ENCODE results near the gene ZNF592. TPM values are rescaled to one million over a fixed set of nuclear protein-coding genes. Genes with fewer than 3 reads are reported as not detected.
"Not testable (repeated sequence)": the region's sequence is repeated elsewhere in the genome, so short reads cannot be mapped to it uniquely, and the experiment has no call there.

Gene ZNF592, protein sequence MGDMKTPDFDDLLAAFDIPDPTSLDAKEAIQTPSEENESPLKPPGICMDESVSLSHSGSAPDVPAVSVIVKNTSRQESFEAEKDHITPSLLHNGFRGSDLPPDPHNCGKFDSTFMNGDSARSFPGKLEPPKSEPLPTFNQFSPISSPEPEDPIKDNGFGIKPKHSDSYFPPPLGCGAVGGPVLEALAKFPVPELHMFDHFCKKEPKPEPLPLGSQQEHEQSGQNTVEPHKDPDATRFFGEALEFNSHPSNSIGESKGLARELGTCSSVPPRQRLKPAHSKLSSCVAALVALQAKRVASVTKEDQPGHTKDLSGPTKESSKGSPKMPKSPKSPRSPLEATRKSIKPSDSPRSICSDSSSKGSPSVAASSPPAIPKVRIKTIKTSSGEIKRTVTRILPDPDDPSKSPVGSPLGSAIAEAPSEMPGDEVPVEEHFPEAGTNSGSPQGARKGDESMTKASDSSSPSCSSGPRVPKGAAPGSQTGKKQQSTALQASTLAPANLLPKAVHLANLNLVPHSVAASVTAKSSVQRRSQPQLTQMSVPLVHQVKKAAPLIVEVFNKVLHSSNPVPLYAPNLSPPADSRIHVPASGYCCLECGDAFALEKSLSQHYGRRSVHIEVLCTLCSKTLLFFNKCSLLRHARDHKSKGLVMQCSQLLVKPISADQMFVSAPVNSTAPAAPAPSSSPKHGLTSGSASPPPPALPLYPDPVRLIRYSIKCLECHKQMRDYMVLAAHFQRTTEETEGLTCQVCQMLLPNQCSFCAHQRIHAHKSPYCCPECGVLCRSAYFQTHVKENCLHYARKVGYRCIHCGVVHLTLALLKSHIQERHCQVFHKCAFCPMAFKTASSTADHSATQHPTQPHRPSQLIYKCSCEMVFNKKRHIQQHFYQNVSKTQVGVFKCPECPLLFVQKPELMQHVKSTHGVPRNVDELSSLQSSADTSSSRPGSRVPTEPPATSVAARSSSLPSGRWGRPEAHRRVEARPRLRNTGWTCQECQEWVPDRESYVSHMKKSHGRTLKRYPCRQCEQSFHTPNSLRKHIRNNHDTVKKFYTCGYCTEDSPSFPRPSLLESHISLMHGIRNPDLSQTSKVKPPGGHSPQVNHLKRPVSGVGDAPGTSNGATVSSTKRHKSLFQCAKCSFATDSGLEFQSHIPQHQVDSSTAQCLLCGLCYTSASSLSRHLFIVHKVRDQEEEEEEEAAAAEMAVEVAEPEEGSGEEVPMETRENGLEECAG (N-terminal part only)
- total RNA-seq, result 29.0 TPM

DNA sequence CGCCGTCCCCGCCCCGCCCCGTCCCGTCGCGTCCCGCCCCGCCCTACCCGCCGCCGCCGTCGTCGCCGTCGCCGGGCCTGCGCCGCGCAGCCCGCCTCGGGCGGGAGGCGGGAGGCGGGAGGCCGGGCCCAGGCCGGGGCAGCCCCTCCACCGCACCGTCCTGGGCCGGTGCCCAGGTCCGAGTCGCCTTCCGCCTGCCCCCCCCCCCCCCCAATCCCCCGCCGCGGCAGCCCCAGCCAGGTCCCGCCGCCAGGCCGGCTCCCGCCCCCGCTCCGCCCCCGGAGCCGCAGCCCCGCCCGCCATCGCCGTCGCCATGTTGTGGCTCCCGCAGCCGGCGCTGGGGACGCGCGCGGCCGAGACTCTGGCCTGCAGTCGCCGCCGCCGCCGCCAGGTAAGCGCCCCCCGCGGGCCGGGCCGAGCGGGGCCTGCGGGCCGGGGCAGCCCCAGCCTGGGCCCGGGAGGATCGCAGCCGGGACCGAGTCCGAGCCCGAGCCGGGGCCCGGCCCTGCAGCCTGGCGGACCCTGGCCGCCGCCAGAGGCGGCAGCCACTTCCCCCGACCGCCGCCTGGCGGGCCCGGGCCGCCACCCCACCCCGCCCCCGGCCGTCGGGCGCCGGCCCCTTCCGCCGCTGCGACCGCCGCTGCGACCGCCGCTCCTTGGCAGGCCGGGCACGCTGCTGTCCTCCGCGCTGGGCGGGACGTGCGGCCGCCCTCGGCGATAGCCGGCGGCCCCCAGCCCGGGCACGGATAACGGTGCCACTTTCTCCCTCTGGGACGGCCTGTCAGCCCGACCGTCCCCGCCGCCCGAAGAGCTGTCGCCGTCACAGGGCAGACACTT, at the start of gene ZNF592:
Gene ZNF592 (plus strand): TSS at position 319 of the 837 bp plus-strand sequence. CDS start 34,084 bp downstream, outside the sequence.
- DNase-seq (ENCODE audit: low spot score), result peak; percentile 86

DNA sequence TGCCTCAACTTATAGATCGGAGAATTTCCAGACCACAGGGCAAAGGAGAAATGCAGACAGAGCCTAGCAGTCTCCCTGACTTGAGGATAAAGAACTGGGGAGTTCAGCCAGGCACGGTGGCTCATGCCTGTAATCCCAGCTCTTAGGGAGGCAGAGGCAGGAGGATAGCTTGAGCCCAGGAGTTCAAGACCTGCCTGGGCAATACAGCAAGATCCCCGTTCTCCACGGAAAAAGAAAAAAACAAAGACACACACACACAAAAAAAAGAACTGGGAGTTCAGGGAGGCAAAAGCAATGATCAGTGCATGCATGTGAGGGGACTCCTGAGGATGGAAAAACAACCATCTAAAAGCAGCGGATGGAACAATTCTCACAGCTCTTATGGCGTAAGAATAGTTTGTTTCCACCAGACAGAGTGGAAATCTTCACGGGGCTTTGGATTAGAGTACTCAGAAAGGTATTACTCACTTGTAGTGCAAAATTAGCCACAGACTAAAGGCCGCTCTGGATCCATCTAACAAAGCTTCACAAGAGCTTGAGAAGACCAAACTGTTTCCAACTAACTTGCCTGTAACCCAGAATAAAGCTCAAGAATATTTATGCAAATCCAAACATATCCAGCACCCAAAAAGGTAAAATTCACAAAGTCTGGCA, 48.7 kb upstream of the ZNF592 start:
- DNase-seq (ENCODE audit: low spot score), result no peak

DNA sequence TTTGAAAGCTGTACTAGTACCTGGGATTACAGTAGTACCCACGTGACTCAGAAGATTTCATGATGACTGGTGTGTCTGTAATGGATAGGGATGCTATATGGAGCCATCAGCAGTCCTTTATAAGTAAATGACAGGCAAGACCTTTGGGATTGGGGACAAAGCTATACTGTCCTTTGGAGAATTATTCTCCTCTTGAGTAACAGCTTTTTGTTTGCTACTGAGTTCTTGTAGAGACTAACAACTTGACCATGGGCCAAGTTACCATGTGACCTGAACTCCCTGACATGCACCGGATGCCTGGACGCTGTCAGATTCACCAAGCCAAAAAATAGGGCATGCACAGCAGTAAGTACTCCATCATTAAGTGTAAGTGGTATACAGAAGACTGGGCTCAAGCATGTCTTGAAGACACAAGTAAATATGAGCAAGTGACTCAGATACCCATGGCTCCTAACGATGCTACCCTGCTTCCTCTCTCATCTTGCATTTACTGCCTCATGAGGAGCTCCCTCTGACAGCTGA, 45.4 kb upstream of the ZNF592 start:
- DNase-seq (ENCODE audit: low spot score), result no peak

DNA sequence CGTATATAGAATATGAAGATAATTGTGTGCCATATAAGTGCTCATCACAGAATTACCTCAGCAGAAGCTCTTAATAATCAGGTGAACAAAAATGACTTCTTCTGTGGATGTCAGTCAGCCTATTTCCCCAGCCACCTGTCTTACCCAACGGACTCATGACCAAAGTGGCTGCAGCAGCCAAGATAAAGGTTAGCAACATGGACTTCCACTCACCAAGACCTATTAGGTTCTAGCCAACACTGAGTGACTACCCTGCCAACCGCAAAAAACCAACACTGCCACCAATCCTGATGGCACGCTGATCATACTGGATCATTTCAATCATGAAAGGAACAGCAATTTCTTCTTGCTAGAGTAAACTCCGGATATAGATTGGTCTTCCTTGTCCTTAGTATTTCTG, 44.6 kb upstream of the ZNF592 start:
- DNase-seq (ENCODE audit: low spot score), result no peak

DNA sequence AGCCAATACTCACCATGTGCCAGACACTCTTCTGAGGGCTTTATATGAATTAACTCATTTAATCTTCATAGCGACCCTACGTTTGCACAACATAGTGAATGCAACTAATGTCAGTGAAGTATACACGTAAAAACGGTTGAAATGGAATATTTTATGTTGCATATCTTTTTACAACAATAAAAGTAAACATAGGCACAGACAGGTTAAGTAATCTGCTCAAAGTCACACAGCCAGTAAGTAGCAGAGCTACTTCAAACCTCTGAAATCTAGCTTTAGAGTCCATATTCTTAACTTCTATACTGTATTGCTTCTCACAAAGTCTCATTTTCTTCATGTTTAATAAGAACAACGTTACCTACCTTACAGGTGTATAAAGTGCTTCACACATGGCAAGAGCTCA, 34.0 kb upstream of the ZNF592 start:
- no peak for DNase-seq (ENCODE audit: low spot score)

DNA sequence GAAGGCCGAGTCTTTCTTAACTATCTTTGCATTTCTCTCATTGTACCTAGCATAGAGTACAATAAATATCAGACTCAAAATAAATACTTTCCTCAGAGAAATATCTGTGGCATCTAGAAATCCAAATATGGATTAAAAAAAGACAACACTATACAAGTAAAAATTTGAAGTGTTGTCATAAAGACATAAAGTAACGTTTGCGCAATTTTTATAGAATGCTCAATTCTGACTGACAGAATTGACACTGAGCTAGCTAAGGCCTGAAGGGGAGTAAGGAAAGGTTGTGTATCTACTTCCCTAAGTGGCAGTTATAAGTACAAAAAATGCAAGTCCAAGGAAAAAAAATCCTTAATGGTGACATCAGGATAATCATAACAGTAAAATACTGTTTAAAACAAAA, 33.6 kb upstream of the ZNF592 start:
- DNase-seq (ENCODE audit: low spot score), result no peak

DNA sequence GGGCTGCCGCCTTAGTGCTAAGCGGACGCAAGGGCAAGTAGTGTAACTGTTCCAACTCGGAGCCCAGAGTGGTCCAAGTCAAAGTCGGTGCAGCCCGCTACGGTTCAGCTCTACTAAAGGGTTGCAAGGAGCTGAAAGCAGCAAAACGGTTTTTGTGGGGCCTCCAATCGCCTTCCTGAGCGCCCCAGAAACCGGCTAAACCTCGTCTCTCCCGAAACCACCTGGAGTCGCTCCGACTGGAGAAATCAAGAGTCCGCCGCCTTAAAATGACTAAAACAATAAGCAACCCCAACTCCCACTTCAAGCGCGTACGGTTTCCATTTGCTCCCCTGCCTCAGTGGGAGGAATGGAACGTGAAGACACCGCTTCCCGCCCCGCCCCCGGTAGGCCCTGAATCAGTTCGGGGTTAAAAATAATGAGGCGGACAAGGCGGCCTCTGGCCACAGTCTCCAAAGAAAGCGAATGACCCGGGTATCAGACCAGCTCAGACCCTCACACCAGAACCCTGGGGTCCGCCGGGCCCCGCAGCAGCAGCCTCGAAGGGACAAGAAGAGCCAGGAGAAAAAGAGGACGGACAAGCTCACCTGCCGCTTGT, 32.9 kb upstream of the ZNF592 start:
- peak; percentile 45 for DNase-seq (ENCODE audit: low spot score)

DNA sequence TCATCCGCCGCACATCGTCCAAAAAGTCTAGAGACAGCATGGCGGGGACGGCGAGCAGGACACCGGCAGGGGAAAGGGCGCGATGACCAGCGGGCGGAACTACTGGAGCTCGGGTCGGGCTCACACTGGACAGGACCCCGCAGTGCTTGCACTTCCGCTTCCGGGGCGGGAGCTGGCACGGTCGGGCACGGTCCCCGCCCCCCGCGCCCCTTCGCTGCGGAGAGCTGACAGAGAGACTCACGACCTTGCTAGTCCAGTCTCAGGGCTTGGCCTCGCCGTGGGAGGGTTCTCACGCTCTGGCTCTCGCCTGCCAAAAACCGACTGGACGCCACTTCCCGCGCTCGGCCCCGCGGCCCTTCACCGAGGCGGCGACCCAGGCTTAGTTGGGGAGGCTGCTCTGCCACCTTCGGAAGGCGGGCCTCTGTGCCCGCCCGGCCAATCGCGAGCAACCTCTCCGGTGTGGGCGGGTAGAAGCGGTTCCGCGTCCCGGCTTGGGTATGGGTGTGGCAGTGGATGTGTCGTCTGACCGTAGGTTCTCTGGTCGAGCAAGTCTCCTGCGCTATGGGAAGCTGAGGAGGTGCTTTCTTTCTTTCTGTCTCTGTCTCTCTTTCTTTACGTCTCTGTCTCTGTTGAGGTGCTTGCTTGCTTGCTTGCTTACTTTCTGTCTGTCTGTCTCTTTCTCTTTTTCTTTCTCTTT, 32.2 kb upstream of the ZNF592 start, which contains the start of gene SEC11A:
Gene SEC11A (minus strand): TSS at position 104 of the 697 bp plus-strand sequence. CDS start 64 bp downstream, at position 40.
- DNase-seq (ENCODE audit: low spot score), result peak; percentile 95

DNA sequence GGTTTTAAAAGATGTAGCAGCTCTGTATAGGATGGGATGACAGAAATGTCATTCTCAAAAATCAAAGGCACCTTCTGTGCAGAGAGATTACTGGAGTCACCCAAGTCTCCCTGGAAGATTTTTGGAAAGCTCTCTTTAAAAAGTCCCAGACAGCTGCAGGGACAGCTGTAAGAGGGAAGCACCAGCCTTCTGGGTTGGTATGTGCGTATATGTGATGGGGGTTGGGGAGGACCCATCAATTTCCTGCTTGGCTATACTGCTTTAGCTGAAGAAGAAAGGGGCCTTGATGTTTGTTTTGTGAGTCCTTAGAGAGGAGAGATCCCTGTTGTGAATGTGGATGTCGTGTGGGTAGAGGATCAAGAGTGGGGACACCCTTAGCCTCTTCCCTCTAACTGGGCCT, 27.0 kb upstream of the ZNF592 start:
- no peak for DNase-seq (ENCODE audit: low spot score)

DNA sequence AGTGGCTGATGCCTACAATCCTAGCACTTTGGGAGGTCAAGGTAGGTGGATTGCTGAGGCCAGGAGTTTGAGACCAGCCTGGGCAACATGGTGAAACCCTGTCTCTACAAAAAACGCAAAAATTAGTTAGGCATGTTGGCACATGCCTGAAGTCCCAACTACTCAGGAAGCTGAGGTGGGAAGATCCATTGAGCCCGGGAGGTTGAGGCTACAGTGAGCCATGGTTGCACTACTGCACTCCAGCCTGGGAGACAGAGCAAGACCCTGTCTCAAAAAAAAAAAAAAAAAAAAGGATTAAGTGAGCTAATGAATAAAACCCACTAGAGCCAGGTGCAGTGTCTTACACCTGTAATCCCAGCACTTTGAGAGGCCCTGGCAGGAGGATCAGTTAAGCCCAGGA, 25.8 kb upstream of the ZNF592 start:
- DNase-seq (ENCODE audit: low spot score), result no peak

DNA sequence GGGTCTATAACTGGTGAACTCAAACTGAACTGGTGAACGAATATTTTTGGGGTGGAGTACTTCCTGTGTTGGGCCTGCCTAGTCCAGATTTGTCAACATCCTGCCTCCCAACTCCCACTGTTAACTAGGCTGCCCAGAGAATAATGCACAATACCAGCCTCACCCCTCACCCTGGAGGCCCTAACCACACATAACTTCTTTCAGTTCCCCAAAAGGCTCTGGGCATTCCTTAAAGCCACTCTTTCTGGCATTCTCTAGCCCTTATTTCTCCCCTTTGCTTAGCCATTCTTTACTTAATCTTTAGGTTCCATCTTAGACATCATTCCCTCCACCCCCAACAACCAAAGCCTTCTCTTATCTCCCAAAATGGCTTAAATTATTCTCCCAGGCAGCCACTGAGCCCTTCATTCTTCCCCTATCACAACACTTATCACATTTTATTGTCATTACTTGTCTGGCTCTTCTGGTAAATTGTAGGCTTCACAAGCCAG, 23.3 kb upstream of the ZNF592 start:
- DNase-seq (ENCODE audit: low spot score), result no peak

DNA sequence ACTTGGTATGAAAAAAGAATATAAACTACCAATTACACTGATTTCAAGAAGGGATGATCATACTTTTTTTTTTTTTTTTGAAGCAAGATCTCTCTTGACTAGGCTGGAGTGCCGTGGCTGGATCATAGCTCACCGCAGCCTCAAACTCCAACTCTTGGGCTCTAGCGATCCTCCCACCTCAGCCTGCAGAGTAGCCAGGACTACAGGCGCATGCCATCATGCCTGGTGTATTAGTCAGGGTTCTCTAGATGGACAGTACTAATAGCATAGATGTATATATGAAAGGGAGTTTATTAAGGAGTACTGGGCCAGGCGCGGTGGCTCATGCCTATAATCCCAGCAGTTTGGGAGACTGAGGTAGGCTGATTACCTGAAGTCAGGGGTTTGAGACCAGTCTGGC, 21.0 kb upstream of the ZNF592 start:
- no peak for DNase-seq (ENCODE audit: low spot score)

DNA sequence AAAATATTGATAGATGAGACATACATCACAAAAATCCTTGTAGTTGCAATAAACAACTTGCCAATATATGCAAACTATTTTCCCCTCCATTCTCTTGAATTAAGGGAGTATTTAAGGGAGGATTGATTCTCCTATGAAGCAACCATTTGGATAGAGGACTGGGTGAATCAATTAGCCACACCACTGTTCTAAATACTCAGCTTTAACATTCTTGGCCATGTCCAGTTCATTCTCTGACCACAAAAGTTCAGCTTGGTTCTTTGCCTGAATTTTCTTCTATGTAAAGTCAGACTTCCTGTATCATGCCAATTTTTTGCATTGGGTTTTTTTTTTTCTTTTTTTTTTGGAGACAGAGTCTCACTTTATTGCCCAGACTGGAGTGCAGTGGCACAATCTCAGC, 16.6 kb upstream of the ZNF592 start:
- no peak for DNase-seq (ENCODE audit: low spot score)

DNA sequence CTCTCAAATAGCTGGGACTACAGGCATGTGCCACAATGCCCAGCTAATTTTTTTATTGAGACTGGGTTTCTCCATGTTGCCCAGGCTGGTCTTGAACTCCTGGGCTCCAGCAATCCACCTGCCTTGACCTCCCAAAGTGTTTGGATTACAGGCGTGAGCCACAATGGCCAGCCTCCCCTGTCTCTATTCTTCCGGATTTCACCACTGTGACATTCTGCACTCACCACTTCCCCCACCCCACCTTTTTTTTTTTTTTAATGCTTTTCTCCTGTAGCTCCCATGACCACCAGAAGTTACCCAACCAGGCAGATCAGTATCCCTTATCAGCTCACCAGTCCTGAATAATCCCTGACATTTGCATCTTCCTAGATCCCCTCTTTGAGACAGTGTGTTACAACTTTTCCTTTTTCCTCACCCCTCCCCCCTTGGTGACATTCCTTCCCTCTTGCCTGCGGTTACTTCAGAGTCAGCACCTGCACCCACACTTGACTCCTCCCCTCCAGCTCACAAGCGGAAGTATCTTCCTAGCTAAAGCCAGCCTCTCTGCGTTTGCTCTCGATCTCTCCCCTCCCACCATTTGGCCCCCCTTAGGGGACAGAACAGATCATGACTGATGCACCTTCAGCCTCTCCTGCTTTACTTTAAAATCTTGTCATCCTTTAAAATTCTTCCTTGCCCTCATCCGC, 13.5 kb upstream of the ZNF592 start:
- DNase-seq (ENCODE audit: low spot score), result peak; percentile 85

DNA sequence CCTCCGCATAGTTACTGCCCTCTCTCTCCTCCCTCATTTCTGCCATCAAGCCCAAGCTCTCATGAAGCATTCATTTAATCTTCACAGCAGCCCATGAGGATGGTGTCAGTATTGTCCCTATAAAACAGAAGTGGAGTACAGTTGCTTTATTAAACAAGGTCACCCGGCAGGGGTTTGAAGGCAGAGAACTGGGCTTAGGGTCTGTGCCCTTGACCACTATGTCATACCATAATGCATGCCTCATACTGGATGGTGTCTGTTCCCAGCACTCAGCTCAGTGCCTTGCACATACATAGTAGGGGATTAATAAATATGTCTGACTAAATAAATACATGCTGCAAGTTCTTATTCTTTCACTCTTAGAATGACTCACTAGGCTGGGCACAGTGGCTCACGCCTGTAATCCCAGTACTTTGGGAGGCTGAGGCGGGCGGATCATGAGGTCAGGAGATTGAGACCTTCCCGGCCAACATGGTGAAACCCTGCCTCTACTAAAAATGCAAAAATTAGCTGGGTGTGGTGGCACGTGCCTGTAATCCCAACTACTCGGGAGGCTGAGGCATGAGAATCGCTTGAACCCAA, 12.8 kb upstream of the ZNF592 start:
- DNase-seq (ENCODE audit: low spot score), result not testable (repeated sequence)

DNA sequence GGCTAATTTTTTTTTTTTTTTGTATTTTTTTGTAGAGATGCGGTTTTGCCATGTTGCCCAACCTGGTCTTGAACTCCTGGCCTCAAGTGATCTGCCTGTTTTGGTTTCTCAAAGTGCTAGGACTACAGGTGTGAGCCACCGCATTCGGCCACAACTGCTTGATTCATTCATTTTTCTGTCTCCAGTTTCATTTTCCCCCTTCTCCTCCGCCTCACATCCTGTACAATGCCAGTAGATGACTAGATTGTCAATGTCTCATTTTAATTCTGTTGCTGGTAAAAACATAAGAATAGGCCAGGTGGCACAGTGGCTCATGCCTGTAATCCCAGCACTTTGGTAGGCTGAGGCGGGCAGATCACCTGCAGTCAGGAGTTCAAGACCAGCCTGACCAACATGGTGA, 12.0 kb upstream of the ZNF592 start:
- no peak for DNase-seq (ENCODE audit: low spot score)

DNA sequence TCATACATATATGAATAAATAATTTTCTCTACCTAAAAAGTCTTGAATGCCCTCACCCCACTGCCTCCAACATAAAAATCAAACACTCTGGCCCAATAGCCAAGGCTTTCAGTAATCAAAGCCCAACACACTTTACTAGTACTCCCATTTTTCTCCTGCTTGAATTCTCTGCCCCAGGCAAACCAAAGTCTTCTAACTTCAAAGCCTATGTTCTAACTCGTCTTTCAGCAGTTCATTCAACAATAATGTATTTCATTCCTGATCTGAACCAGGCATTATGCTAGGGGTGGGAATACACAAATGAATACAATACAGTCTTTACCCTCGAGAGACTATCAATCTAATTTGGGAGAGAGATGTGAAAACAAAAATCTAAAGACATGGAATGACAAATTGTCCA, 11.4 kb upstream of the ZNF592 start:
- DNase-seq (ENCODE audit: low spot score), result no peak

DNA sequence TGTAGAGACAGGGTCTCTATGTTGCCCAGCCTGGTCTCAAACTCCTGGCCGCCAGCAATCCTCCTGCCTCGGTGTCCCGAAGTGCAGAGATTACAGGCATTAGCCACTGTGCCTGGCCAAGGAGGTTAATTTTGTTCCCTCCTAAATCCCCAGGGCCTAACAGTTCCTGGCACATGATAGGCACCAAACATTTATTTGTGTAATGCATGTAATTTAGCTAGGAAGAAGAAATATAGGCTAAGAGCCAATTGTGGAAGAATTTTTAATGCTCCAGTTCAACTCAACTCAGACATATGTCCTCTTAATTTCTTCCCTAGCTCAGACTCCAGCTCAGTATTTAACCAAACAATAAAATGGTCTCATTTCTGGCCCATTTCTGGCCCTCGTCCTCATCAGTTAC, 7.7 kb upstream of the ZNF592 start:
- DNase-seq (ENCODE audit: low spot score), result no peak
